Hair follicle dermal papilla cell (primary cell): Measurements from ENCODE around the gene CA5B. TPM values are rescaled to one million over a fixed set of nuclear protein-coding genes. Genes with fewer than 3 reads are reported as not detected.

Experiments used
- small RNA-seq: library from RNA; depleted of rRNA; stranded (forward); fragments of <200 nt; gene quantifications from one replicate; pipeline ENCODE3, GENCODE V24; 2012
- total RNA-seq: library from RNA; depleted of rRNA; stranded (reverse); fragments of >200 nt; gene quantifications from 2 replicates; pipeline ENCODE4 v1.2.3, GENCODE V29; 2012

Gene CA5B, protein sequence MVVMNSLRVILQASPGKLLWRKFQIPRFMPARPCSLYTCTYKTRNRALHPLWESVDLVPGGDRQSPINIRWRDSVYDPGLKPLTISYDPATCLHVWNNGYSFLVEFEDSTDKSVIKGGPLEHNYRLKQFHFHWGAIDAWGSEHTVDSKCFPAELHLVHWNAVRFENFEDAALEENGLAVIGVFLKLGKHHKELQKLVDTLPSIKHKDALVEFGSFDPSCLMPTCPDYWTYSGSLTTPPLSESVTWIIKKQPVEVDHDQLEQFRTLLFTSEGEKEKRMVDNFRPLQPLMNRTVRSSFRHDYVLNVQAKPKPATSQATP
- 36.6 and 47.4 TPM in 2 replicates for total RNA-seq

DNA sequence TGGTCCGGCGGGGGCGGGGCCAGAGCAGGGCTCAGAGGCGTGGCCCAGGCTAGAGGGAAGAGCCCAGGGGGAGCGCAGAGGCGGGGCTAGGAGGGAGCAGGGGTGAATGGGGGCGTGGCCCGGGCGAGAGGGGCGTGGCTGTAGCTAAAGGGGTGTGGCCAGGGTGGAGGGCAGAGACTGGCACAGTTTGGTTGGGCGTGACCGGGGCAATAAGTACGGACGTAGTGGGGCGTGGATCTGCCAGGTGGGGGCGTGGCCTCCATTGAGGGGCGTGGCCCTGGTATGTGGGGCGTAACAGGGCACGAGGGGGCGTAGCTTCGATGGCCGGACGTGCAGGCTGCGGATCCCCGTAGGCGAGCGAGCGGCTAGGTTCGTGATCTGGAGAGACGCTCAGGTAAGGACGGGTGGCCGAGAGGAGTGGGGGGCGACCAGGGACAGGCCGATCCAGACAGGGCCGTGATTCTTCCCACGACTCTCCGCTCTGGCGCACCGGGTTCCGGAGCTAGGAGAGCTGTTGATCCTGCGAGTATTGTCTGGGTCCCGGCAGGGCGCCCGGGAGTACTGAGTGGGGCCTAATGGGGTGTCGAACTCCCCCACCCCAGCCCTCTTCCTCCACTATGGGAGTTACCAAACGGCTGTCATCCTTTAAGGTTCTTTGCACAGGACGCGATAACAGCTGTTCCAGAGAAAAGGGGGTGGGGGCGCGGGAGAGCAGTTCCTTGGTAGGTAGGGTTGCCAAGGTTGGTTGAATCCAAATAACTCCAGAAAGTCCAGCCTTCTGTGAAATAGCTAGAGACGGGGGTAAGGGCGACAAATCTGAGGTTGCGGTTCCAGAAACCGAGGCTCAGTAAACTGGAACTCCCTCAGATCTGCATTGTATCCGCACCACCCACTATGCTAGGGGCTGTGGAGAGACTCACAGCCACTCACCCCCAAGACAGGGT lies at the start of gene CA5B:
Gene CA5B, plus strand, starts transcription at position 312 of the 944 bp plus-strand sequence. CDS start 11,754 bp downstream, outside the sequence.

DNA sequence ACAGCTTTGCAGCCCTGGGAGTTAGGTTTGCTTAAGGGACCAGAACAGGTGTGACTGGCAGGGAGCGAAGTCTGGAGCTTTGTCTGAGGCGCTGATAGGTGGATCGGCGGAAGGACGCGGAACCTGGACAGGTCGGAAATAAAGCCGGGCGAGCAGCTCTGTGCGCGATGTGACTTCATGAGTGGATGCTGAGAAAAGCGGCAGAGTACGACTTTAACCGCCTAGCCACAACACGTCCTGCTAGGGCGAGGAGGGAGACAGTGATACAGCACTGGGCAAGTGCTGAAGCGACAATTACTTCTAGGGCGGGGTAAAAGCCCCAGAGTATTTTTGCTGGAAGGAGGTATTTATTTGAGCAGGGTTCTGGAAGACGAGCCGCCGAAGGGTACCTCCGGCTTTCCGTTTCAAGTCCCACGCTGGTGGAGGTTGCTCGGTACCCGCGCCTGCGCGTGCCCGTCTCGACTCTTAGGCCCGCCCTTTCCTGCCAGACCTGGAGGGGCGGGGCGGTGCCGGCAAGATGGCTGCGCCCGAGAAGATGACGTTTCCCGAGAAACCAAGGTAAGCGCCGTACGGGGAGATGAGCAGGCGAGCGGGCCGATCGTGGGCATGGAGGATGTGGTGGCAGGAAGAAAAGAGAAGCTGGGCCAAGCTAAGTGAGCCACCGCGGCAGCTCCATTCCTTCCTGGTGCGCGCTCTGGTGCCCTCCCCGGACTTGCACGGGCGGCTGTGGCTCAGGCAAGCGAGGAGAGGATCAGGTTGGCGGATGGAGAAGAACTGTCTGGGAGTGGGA lies 52.1 kb downstream of the CA5B start, which contains the start of gene ZRSR2:
Gene ZRSR2, plus strand, starts transcription at position 506 of the 790 bp plus-strand sequence. Its CDS starts 12 bp downstream, at position 518.

Small RNA genes lying within 50 kb of the gene (small RNA-seq; reads per million reads assigned to genes)
- gene RF00409: not detected

Other genes with a start within 250 kb of the CA5B start
- 6.5 and 8.4 TPM in 2 replicates for gene PIR, start 244.9 kb upstream of the CA5B start, total RNA-seq
- gene BMX, start 237.5 kb upstream of the CA5B start, total RNA-seq: not detected in 2 replicates
- gene ACE2, start 137.3 kb upstream of the CA5B start, total RNA-seq: not detected in 2 replicates
- gene CLTRN, start 73.5 kb upstream of the CA5B start, total RNA-seq: 0.24 TPM in 1 of 2 replicates, not detected in the other
- 2.6 and 4.2 TPM in 2 replicates for gene ZRSR2, start 52.2 kb downstream of the CA5B start, total RNA-seq
- 69.6 and 104 TPM in 2 replicates for gene AP1S2, start 116.5 kb downstream of the CA5B start, total RNA-seq